HG03460 (cell line): ENCODE results near the gene OR51I1.

Source experiments
- ATAC-seq: cut with Tn5 transposase; IDR thresholded peaks from one replicate; pipeline ENCODE4 v1.9.1; 2021; ENCODE audit not compliant: unreplicated experiment

Gene OR51I1

GRCh38 chr11:5441414-5441813 lies at the start of gene OR51I1:
Gene OR51I1, minus strand, starts transcription at chr11:5441514. Its CDS starts 0 bp downstream, at chr11:5441514.
- no peak for ATAC-seq

GRCh38 chr11:5489576-5490357 lies 48.5 kb upstream of the OR51I1 start:
- no peak for ATAC-seq

GRCh38 chr11:5488798-5489399 lies 47.6 kb upstream of the OR51I1 start:
- no peak for ATAC-seq

GRCh38 chr11:5488385-5488784 lies 47.1 kb upstream of the OR51I1 start, which contains the start of gene OR52D1:
Gene OR52D1, plus strand, starts transcription at chr11:5488685. Its CDS starts 22 bp downstream, at chr11:5488707.
- no peak for ATAC-seq

- no peak for ATAC-seq
These were observed 45.1 kb upstream of the OR51I1 start for GRCh38 chr11:5486421-5486820.

GRCh38 chr11:5486003-5486402 lies 44.7 kb upstream of the OR51I1 start:
- no peak for ATAC-seq

GRCh38 chr11:5476186-5476819 lies 35.0 kb upstream of the OR51I1 start:
- peak; percentile 88 for ATAC-seq

GRCh38 chr11:5473921-5474320 lies 32.6 kb upstream of the OR51I1 start:
- no peak for ATAC-seq

GRCh38 chr11:5467527-5467926 lies 26.2 kb upstream of the OR51I1 start:
- no peak for ATAC-seq

- no peak for ATAC-seq
These were observed 19.8 kb upstream of the OR51I1 start for GRCh38 chr11:5460983-5461621.

GRCh38 chr11:5449432-5449831 lies 8.1 kb upstream of the OR51I1 start:
- no peak for ATAC-seq

- ATAC-seq = no peak
These were observed 7.7 kb upstream of the OR51I1 start, which contains the start of gene OR51I2 for GRCh38 chr11:5449023-5449422. Gene OR51I2, plus strand, starts transcription at chr11:5449323. Its CDS starts 4,166 bp downstream, at chr11:5453489.

GRCh38 chr11:5443835-5444393 lies 2.6 kb upstream of the OR51I1 start:
- ATAC-seq = no peak

- ATAC-seq = no peak
These were observed 18.2 kb downstream of the OR51I1 start for GRCh38 chr11:5423131-5423530.

GRCh38 chr11:5421811-5422210 lies 19.5 kb downstream of the OR51I1 start, which contains the start of gene OR51Q1:
Gene OR51Q1, plus strand, starts transcription at chr11:5422111. Its CDS starts 90 bp downstream, at chr11:5422201.
- ATAC-seq = no peak

GRCh38 chr11:5420993-5421392 lies 20.3 kb downstream of the OR51I1 start:
- ATAC-seq = no peak

- ATAC-seq = no peak
These were observed 36.1 kb downstream of the OR51I1 start for GRCh38 chr11:5405173-5405572.

- no peak for ATAC-seq
These were observed 42.4 kb downstream of the OR51I1 start for GRCh38 chr11:5398936-5399335.

- ATAC-seq = no peak
These were observed 47.2 kb downstream of the OR51I1 start for GRCh38 chr11:5394091-5394490.
